HG02852 (cell line): ENCODE measurements around the gene ZCWPW1.
A peak's percentile ranks its signal among the peaks of the same experiment; 100 is the strongest.

Experiments used
- ATAC-seq: cut with Tn5 transposase; IDR thresholded peaks from one replicate; pipeline ENCODE4 v1.9.1; 2021; ENCODE audit warnings: mild to moderate bottlenecking, moderate library complexity; ENCODE audit not compliant: unreplicated experiment

Gene ZCWPW1

GRCh38 chr7:100428199-100428966 lies at the start of gene ZCWPW1:
ZCWPW1 (minus strand) TSS chr7:100428703; CDS start chr7:100420649, 8,054 bp downstream.
- peak; percentile 44 for ATAC-seq

GRCh38 chr7:100477871-100478267 lies 49.4 kb upstream of the ZCWPW1 start:
- no peak for ATAC-seq

GRCh38 chr7:100476903-100477870 lies 48.7 kb upstream of the ZCWPW1 start:
- no peak for ATAC-seq

GRCh38 chr7:100476101-100476780 lies 47.7 kb upstream of the ZCWPW1 start:
- no peak for ATAC-seq

GRCh38 chr7:100475549-100475948 lies 47.0 kb upstream of the ZCWPW1 start:
- no peak for ATAC-seq

GRCh38 chr7:100472854-100473499 lies 44.5 kb upstream of the ZCWPW1 start:
- ATAC-seq, result no peak

- ATAC-seq, result no peak
Measured at GRCh38 chr7:100472121-100472851, 43.8 kb upstream of the ZCWPW1 start.

GRCh38 chr7:100471021-100471420 lies 42.5 kb upstream of the ZCWPW1 start:
- no peak for ATAC-seq

- peak; percentile 60 for ATAC-seq
Measured at GRCh38 chr7:100469227-100470044, 40.9 kb upstream of the ZCWPW1 start.

- ATAC-seq, result no peak
Measured at GRCh38 chr7:100467638-100468373, 39.3 kb upstream of the ZCWPW1 start.

- ATAC-seq, result no peak
Measured at GRCh38 chr7:100466653-100467605, 38.4 kb upstream of the ZCWPW1 start.

- ATAC-seq, result no peak
Measured at GRCh38 chr7:100465702-100466311, 37.3 kb upstream of the ZCWPW1 start.

GRCh38 chr7:100465299-100465698 lies 36.8 kb upstream of the ZCWPW1 start:
- no peak for ATAC-seq

GRCh38 chr7:100464791-100465190 lies 36.3 kb upstream of the ZCWPW1 start:
- no peak for ATAC-seq

- ATAC-seq, result no peak
Measured at GRCh38 chr7:100464210-100464660, 35.7 kb upstream of the ZCWPW1 start, which contains the start of gene SPACDR. SPACDR (minus strand) TSS chr7:100464260; CDS start chr7:100464025, 235 bp downstream.

- ATAC-seq, result no peak
Measured at GRCh38 chr7:100457033-100457432, 28.5 kb upstream of the ZCWPW1 start.

GRCh38 chr7:100456562-100456961 lies 28.1 kb upstream of the ZCWPW1 start:
- ATAC-seq, result no peak
